Measurements from ENCODE around the gene LAT.

DNA sequence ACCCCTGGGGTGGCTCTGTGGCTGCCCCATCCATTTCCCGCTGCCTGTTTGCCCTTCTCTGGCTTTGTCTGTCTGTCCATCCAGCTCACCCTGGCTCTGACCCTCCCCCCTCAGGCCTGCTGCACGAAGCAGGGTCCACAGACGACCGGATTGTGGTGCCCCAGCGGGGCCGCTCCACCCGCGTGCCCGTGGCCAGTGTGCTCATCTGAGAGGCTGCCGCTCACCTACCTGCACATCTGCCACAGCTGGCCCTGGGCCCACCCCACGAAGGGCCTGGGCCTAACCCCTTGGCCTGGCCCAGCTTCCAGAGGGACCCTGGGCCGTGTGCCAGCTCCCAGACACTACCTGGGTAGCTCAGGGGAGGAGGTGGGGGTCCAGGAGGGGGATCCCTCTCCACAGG is 761 bp upstream of the LAT start:
- no peak for TF ChIP-seq ZNF274 (IDR thresholded peaks at IDR 0.05; ENCODE audit: low read depth, low read length)
- TF ChIP-seq YY1 (IDR thresholded peaks at IDR 0.05; ENCODE audit: insufficient read depth, insufficient read length) = no peak
- no peak for TF ChIP-seq SUZ12 (IDR thresholded peaks at IDR 0.05; ENCODE audit: extremely low read depth, insufficient read depth, insufficient read length)
